Heart right ventricle (tissue), 16 donors: ENCODE data around the gene KCNJ16. TPM values are rescaled to one million over a fixed set of nuclear protein-coding genes. Genes with fewer than 3 reads are reported as not detected.

Experiments
- ATAC-seq, 8 donors: fragments of 200-7000 bp; cut with Tn5 transposase; one replicate each; pipeline ENCODE4 v1.9.1; 2020; ENCODE audit warnings: mild to moderate bottlenecking in 8 of 8, moderate library complexity in 8 of 8, moderate number of reproducible peaks in 1 of 8
- DNase-seq, 2 donors: peaks; one replicate each; pipeline ENCODE4 v3.0.0-alpha.2; 2020
- H3K27ac ChIP-seq, 10 donors: fragments of 200-600 bp; sonication (generic) in 2 of 10; one replicate each; pipeline versions ENCODE4 v1.5.0 to v1.8.0; 2020 to 2022; ENCODE audit warnings: mild to moderate bottlenecking in 3 of 10
- H3K27me3 ChIP-seq, 7 donors: fragments of 200-600 bp; one replicate each; pipeline ENCODE4 v1.8.0; 2021 to 2022; ENCODE audit warnings: mild to moderate bottlenecking in 2 of 7
- H3K36me3 ChIP-seq, 9 donors: fragments of 200-600 bp; sonication (generic) in 1 of 9; one replicate each; pipeline versions ENCODE4 v1.5.0 to v1.8.0; 2020 to 2022; ENCODE audit warnings: mild to moderate bottlenecking in 2 of 9
- H3K4me1 ChIP-seq, 9 donors: fragments of 200-600 bp; sonication (generic) in 1 of 9; one replicate each; pipeline versions ENCODE4 v1.5.0 to v1.8.0; 2020 to 2022; ENCODE audit warnings: mild to moderate bottlenecking in 4 of 9
- H3K4me3 ChIP-seq, 10 donors: fragments of 200-600 bp; sonication (generic) in 2 of 10; one replicate each; pipeline versions ENCODE4 v1.5.0 to v1.8.0; 2020 to 2022; ENCODE audit warnings: mild to moderate bottlenecking in 7 of 10, moderate library complexity in 2 of 10
- H3K9me3 ChIP-seq, 11 donors: fragments of 200-600 bp in 10 of 11; sonication (generic) in 2 of 11; one replicate each; pipeline versions ENCODE4 v1.5.0 to v1.8.0; 2013 to 2022; ENCODE audit warnings: mild to moderate bottlenecking in 2 of 11, control low read depth in 1 of 11, moderate library complexity in 1 of 11
- CTCF ChIP-seq, 9 donors: fragments of 200-600 bp; sonication (generic) in 2 of 9; IDR thresholded peaks; one replicate each; pipeline versions ENCODE4 v1.5.0 to v1.8.0; 2021 to 2022; ENCODE audit warnings: antibody characterized with exemption in 9 of 9, mild to moderate bottlenecking in 5 of 9, moderate library complexity in 1 of 9
- WGBS, 2 donors: extraction: QIAGEN DNeasy Blood & Tissue Kit; methylation state at CpG; one replicate each; pipeline ENCODE4 v1.1.7; 2013; ENCODE audit warnings: inconsistent platforms in 1 of 2; 5-methylcytosine and 5-hydroxymethylcytosine counted together
- intact Hi-C, 10 donors: fragments of 100-400 bp; cut with DNase I; formaldehyde crosslinking; loops; one replicate each; pipeline versions ENCODE4 v1.11.1 to v1.14.2; 2022
- long read RNA-seq, 3 donors: library from polyadenylated mRNA; unstranded; transcript quantifications; one replicate each; pipeline ENCODE4 v2.0.0, GENCODE V29; 2020 to 2021
- polyA plus RNA-seq, 2 donors: library from polyadenylated mRNA; stranded (reverse); fragments of 200-250 nt; gene quantifications; one replicate each; pipeline ENCODE4 v1.2.3, GENCODE V29; 2013
- total RNA-seq, 10 donors: library from RNA; stranded (reverse); fragmentation: NEBNext Ultra II Directional in 3 of 10; extraction: Animal tissue kit (Norgen Biotek cat#: 25700) in 3 of 10; gene quantifications; one replicate each; pipeline versions ENCODE4 v1.2.1 to v1.2.4, GENCODE V29; 2021 to 2023
- donor health status: Arrhythmogenic right ventricular cardiomyopathy.
- donor health status: ischemic (EF 13 %, LVEDD 7.1; RV severe dilation, severe dysfunction).
- donor health status: healthy with polysubstance abuse.
- donor health status: DM: no; HTN: yes; CAD: no.
- donor health status: DM: no; HTN: no; CAD: no.
- donor health status: ischemic (EF 25% LVEDD 6.9; RV normal size, moderate dysfunction).
- donor health status: ischemic (EF 25% LVEDD 5.7; RV mildly dilated, moderate dysfunction).
- donor health status: healthy.
- donor health status: DM: yes; HTN: yes; CAD: no.
- donor health status: Ischemic cardiomyopathy.
- donor health status: ischemic (EF 35%, LVEDD 5.7; RV mildly dilated, moderate dysfunction).
- donor health status: nonischemic (EF 11% LVEDD 7.7; RV severe dilation, severe dysfunction).
- donor health status: DM: yes; HTN: yes; CAD: no.
- donor health status: PGD.
- donor health status: ischemic (EF 29% LVEDD 5.4; RV normal size, mild dysfunction).
- donor health status: nonischemic (EF 23%, LVEDD 6.1; RV moderate dilation, normal function).

KCNJ16 gene
- total RNA-seq, result under 1 TPM in 4 of 10 donors, not detected in 6; 0.09 to 0.24 (median 0.14) TPM
- not detected for polyA plus RNA-seq
- long read RNA-seq, donor 1, result 0 reads
- long read RNA-seq, donor 2, result 0 reads
- long read RNA-seq, donor 3, result 0 reads

GRCh38 chr17:70074956-70075355 lies at the start of gene KCNJ16:
KCNJ16 (plus strand) TSS chr17:70075225; CDS start chr17:70132088, 56,863 bp downstream.
- intact Hi-C loops, result no loop called here
- Histone ChIP-seq H3K9me3 (no peaks in the 10 kb centered on the region), H3K27me3 (no peaks in the 10 kb centered on the region), H3K36me3 (no peaks in the 10 kb centered on the region), H3K4me3 (no peak within 1 kb of the TSS), H3K27ac (no peak within 1 kb of the TSS), H3K4me1 (no peaks in the 10 kb centered on the region)
- DNase-seq (no peak), ATAC-seq (no peak)
- TF ChIP-seq CTCF (IDR thresholded peaks at IDR 0.05), result no peak
- 65 to 75% methylated on average over 4 of the region's 4 CpGs for WGBS, 2 donors

GRCh38 chr17:70028397-70028796 lies 46.6 kb upstream of the KCNJ16 start:
- H3K27me3 ChIP-seq, result no peaks in the 10 kb centered on the region
- H3K36me3 ChIP-seq, result no peaks in the 10 kb centered on the region
- H3K4me1 ChIP-seq, result no peaks in the 10 kb centered on the region
- H3K27ac ChIP-seq, result no peak overlapping the region
- DNase-seq, result no peak
- TF ChIP-seq CTCF (IDR thresholded peaks at IDR 0.05), result no peak
- no peak overlapping the region for H3K4me3 ChIP-seq
- peaks cover 0 to 5% (median 0%) of the 10 kb centered on the region in 11 donors for H3K9me3 ChIP-seq
- intact Hi-C loops, result no loop called here
- ATAC-seq, result no peak

GRCh38 chr17:70028978-70029767 lies 45.9 kb upstream of the KCNJ16 start:
- Histone ChIP-seq H3K27me3 (no peaks in the 10 kb centered on the region), H3K36me3 (no peaks in the 10 kb centered on the region), H3K4me3 (no peak overlapping the region), H3K27ac (no peak overlapping the region), H3K9me3 (peaks cover 0 to 5% (median 0%) of the 10 kb centered on the region in 11 donors), H3K4me1 (no peaks in the 10 kb centered on the region)
- TF ChIP-seq CTCF (IDR thresholded peaks at IDR 0.05), result no peak
- no peak for DNase-seq
- WGBS, 2 donors, result 96 to 100% methylated on average over 2 of the region's 2 CpGs
- ATAC-seq, result no peak
- intact Hi-C loops, result no loop called here

GRCh38 chr17:70030371-70030770 lies 44.7 kb upstream of the KCNJ16 start:
- no peaks in the 10 kb centered on the region for H3K4me1 ChIP-seq
- no peaks in the 10 kb centered on the region for H3K27me3 ChIP-seq
- intact Hi-C loops, result no loop called here
- WGBS, 2 donors, result 87 to 94% methylated on average over 1 of the region's 1 CpG
- H3K4me3 ChIP-seq, result no peak overlapping the region
- no peak overlapping the region for H3K27ac ChIP-seq
- ATAC-seq (no peak), DNase-seq (no peak)
- H3K9me3 ChIP-seq, result peaks cover 0 to 5% (median 0%) of the 10 kb centered on the region in 11 donors
- H3K36me3 ChIP-seq, result no peaks in the 10 kb centered on the region
- no peak for TF ChIP-seq CTCF (IDR thresholded peaks at IDR 0.05)
